Gastrocnemius medialis (tissue), 4 donors: ENCODE results near the gene GPBAR1.

ENCODE experiments used
- CTCF ChIP-seq, 5 experiments: fragments of 450-650 bp in 3 of 5; fragments of 200-600 bp in 2 of 5; sonication (generic) in 2 of 5; IDR thresholded peaks in 4 of 5; conservative IDR thresholded peaks in 1 of 5; 1 replicate in 4 of 5; 2 replicates in 1 of 5; pipeline ENCODE4 v1.5.1; 2016 to 2019; ENCODE audit warnings: antibody characterized with exemption in 5 of 5, mild to moderate bottlenecking in 3 of 5, moderate library complexity in 3 of 5
- POLR2A ChIP-seq, 2 donors: fragments of 450-650 bp; IDR thresholded peaks; one replicate each; pipeline ENCODE4 v1.6.1; 2017; ENCODE audit warnings: antibody characterized with exemption in 2 of 2, mild to moderate bottlenecking in 2 of 2, moderate library complexity in 2 of 2

- TF ChIP-seq POLR2A (IDR thresholded peaks at IDR 0.05) (no peak), CTCF (IDR thresholded peaks at IDR 0.05 in 4 of 5, conservative IDR thresholded peaks at IDR 0.05 in 1 of 5) (no peak)
Observed at GRCh38 chr2:218307415-218308090, 46.7 kb downstream of the GPBAR1 start.
